Measurements from ENCODE around the gene SMYD3. TPM values are rescaled to one million over a fixed set of nuclear protein-coding genes. Genes with fewer than 3 reads are reported as not detected.

The SMYD3 gene
- total RNA-seq, 1 donor from 2014 or later, result 29.2 TPM

DNA sequence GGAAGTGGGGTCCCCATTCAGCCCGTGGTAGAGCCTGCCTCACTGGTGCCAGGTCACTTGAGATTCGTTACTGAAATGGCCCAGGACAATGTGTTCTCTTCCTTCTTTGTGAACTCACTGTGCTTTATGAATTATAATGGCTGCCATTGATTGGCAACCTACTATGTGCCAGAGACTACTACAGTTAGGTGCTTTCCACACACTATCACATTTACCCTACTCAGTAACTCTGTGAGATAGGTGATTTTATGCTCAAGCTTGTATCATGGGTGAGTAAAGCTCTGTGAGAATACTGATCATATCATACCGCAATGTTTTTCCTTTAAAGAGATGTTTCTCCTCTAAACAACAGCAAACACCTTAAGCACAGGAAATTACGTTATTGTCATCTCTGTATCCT, 225.9 kb downstream of the SMYD3 start:
- Histone ChIP-seq H3K27me3 (ENCODE audit: control insufficient read depth, insufficient read depth, low read length) (no peaks in the 10 kb centered on the region), H3K36me3 (ENCODE audit: control insufficient read depth, insufficient read depth, low read length) (no peaks in the 10 kb centered on the region), H3K4me3 (ENCODE audit: low read depth, low read length) (no peak overlapping the region)
- TF ChIP-seq, protein P1, sequence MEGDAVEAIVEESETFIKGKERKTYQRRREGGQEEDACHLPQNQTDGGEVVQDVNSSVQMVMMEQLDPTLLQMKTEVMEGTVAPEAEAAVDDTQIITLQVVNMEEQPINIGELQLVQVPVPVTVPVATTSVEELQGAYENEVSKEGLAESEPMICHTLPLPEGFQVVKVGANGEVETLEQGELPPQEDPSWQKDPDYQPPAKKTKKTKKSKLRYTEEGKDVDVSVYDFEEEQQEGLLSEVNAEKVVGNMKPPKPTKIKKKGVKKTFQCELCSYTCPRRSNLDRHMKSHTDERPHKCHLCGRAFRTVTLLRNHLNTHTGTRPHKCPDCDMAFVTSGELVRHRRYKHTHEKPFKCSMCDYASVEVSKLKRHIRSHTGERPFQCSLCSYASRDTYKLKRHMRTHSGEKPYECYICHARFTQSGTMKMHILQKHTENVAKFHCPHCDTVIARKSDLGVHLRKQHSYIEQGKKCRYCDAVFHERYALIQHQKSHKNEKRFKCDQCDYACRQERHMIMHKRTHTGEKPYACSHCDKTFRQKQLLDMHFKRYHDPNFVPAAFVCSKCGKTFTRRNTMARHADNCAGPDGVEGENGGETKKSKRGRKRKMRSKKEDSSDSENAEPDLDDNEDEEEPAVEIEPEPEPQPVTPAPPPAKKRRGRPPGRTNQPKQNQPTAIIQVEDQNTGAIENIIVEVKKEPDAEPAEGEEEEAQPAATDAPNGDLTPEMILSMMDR (IDR thresholded peaks at IDR 0.05; ENCODE audit: insufficient read depth, low read length, poor library complexity, severe bottlenecking), result no peak
- DNase-seq (ENCODE audit: low read depth), result no peak

DNA sequence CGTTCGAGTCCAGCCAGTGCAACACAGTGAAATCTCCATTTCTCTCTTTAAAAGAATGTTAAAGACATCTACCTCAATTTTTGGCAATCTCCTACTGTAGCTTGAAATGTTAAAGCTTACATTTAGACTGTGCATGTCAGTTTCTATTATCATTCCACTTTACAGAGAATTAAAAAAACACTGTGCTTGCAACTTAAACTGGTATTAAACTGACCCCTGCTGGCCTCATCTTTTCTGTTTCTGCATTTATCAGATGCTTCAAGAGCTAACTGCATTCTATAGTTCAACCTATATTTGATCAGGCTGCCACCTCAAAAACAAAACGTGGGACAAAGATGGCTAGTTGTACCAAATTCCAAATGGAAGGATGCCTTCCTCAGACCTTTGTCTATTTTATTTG, 226.5 kb downstream of the SMYD3 start:
- Histone ChIP-seq H3K36me3 (ENCODE audit: control insufficient read depth, insufficient read depth, low read length) (no peaks in the 10 kb centered on the region), H3K4me3 (ENCODE audit: low read depth, low read length) (no peak overlapping the region), H3K27me3 (ENCODE audit: control insufficient read depth, insufficient read depth, low read length) (no peaks in the 10 kb centered on the region)
- TF ChIP-seq, protein P1 (IDR thresholded peaks at IDR 0.05; ENCODE audit: insufficient read depth, low read length, poor library complexity, severe bottlenecking), result no peak
- DNase-seq (ENCODE audit: low read depth), result no peak

DNA sequence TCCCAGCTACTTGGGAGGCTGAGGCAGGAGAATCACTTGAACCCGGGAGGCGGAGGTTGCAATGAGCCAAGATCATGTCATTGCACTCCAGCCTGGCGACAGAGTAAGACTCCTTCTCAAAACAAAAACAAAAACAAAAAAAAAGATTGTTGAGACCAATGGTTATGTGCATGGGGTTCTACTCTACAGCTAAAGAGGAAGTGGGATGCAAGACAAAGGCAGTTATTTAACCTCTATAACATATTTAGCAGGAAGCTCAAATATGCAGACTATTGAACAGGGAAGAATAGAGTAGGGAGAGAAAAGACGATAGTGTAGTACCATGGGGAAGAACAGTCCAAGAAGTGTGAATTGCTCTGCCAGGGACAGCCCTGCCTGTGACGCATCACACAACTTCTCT, 227.7 kb downstream of the SMYD3 start:
- TF ChIP-seq, protein P1 (IDR thresholded peaks at IDR 0.05; ENCODE audit: insufficient read depth, low read length, poor library complexity, severe bottlenecking), result no peak
- H3K4me3 ChIP-seq (ENCODE audit: low read depth, low read length), result no peak overlapping the region
- no peaks in the 10 kb centered on the region for H3K36me3 ChIP-seq (ENCODE audit: control insufficient read depth, insufficient read depth, low read length)
- H3K27me3 ChIP-seq (ENCODE audit: control insufficient read depth, insufficient read depth, low read length), result no peaks in the 10 kb centered on the region
- no peak for DNase-seq (ENCODE audit: low read depth)

DNA sequence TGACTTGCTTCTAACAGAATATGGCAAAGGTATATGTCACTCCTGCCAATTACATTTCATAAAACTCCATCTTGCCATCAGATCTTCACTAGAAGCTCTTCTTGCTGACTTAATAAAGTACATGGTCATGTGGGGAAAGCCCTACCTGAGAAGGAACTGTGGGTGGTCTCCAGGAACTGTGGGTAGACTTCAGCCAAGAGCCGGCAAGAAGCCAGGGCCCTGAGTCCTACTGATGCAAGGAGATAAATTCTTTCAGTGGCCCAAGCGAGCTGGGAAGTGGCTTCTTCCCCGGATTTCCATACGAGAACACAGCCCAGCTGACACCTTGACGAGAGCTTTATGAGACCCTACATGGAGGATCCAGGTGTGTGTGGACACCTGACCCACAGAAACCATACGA, 228.7 kb downstream of the SMYD3 start:
- no peak overlapping the region for H3K4me3 ChIP-seq (ENCODE audit: low read depth, low read length)
- no peak for DNase-seq (ENCODE audit: low read depth)
- no peaks in the 10 kb centered on the region for H3K36me3 ChIP-seq (ENCODE audit: control insufficient read depth, insufficient read depth, low read length)
- TF ChIP-seq, protein P1 (IDR thresholded peaks at IDR 0.05; ENCODE audit: insufficient read depth, low read length, poor library complexity, severe bottlenecking), result no peak
- H3K27me3 ChIP-seq (ENCODE audit: control insufficient read depth, insufficient read depth, low read length), result no peaks in the 10 kb centered on the region

DNA sequence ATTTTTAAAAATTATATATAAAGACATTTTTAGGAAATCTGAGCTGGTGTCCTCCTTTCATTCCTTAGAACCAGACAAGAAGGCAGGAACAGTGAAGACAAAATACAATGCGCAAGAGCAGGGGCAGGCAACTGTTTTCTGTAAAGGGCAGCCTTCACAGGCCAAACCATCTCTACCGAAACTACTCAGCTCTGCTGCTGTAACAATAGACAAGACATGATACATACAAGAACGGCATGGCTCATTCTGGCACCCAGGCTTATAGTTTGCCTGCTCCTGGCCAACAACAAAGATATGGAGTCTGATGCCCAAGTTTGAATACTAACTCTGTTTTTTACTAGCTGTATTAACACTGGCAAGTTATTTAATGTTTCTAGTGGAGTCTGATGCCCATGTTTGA, 232.0 kb downstream of the SMYD3 start:
- no peak overlapping the region for H3K4me3 ChIP-seq (ENCODE audit: low read depth, low read length)
- no peak for DNase-seq (ENCODE audit: low read depth)
- no peaks in the 10 kb centered on the region for H3K36me3 ChIP-seq (ENCODE audit: control insufficient read depth, insufficient read depth, low read length)
- TF ChIP-seq, protein P1 (IDR thresholded peaks at IDR 0.05; ENCODE audit: insufficient read depth, low read length, poor library complexity, severe bottlenecking), result no peak
- H3K27me3 ChIP-seq (ENCODE audit: control insufficient read depth, insufficient read depth, low read length), result no peaks in the 10 kb centered on the region

DNA sequence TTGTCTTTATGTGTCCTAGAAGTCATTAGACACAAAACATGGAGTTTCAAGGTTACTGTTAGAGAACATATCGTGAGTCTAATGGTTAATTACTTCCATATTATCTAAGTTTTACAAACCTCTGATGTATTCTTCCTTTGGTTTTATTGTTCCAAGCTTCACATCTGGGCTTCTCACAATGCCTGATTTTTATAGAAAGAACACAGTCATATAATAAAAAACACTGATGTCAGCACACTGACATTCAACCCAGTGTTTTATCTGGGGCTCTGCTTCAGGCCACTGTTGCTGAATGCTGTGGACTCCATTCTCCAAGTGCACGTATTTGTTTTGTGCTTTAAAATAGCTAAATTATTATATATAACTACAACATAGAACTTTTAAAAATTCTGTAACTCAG, 232.9 kb downstream of the SMYD3 start:
- H3K36me3 ChIP-seq (ENCODE audit: control insufficient read depth, insufficient read depth, low read length), result no peaks in the 10 kb centered on the region
- no peak for DNase-seq (ENCODE audit: low read depth)
- H3K4me3 ChIP-seq (ENCODE audit: low read depth, low read length), result no peak overlapping the region
- TF ChIP-seq, protein P1 (IDR thresholded peaks at IDR 0.05; ENCODE audit: insufficient read depth, low read length, poor library complexity, severe bottlenecking), result no peak
- no peaks in the 10 kb centered on the region for H3K27me3 ChIP-seq (ENCODE audit: control insufficient read depth, insufficient read depth, low read length)

All from kidney epithelial cell (primary cell).